ENCODE results near the gene BLM. TPM values are rescaled to one million over a fixed set of nuclear protein-coding genes. Genes with fewer than 3 reads are reported as not detected.

The BLM gene
- total RNA-seq, 1 experiment from 2014 or later = 24.6 TPM

DNA sequence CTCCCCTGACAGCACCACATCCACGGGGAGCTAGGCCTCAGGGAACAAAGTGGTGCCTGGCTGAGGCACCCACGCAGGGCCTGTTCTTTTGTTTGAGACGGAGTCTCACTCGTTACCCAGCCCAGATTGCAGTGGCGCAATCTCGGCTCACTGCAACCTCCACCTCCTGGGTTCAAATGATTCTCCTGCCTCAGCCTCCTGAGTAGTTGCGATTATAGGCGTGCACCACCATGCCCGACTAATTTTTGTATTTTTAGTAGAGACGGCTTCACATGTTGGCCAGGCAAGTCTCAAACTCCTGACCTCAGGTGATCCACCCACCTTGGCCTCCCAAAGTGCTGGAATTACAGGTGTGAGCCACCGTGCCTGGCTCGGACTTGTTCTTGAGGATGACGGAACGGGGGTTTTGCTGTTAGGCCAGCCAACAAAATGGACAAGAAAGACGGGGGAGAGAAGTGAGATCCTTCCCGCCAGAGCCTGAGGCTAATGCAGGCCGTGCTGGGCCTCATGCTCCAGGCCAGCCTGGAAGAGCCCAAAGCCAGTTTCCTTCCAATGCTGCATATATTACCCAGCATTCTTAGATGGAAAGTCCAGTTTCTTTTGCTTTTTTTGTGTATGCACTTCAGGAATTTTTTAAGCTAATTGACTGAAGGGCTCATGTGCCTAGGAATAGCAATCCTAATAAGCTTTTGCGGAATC, 123.2 kb downstream of the BLM start:
- ChIA-PET POLR2A (interaction anchor here (0.9 kb wide), 1 partner anchor 24 kb away, joined by 3 read pairs; no protein-coding TSS in a partner anchor), CTCF (no interaction called here), RAD21 (ENCODE audit: low non-redundant PET in 1 of 2, low total read pairs in 2 of 2, uncharacterized antibody in 2 of 2, unreplicated experiment in 2 of 2) (no interaction called here)
- Histone ChIP-seq H3K4me1 (ENCODE audit: control insufficient read depth in 1 of 2, insufficient read depth in 2 of 2, low read length in 2 of 2) (peaks cover 5 to 7% of the 10 kb centered on the region in 2 experiments; a peak in 3 of 4 replicates), H3K27ac (ENCODE audit: low read depth, low read length) (no peak overlapping the region), H3K36me3 (ENCODE audit: control insufficient read depth in 1 of 2, insufficient read depth in 2 of 2, low read length in 2 of 2) (no peaks in the 10 kb centered on the region), H3K9ac (ENCODE audit: low read length) (no peak overlapping the region), H3K4me3 (replicated peaks in 1 of 2; ENCODE audit: low read depth in 1 of 2, low read length in 2 of 2) (no peak overlapping the region), H3K9me2 (ENCODE audit: insufficient read depth) (no peaks in the 10 kb centered on the region), H3K9me3 (ENCODE audit: control insufficient read depth in 1 of 2, insufficient read depth in 1 of 2, low read depth in 1 of 2, low read length in 2 of 2) (no peaks in the 10 kb centered on the region), H3K79me2 (ENCODE audit: insufficient read depth, low read length) (no peaks in the 10 kb centered on the region), H2AFZ (ENCODE audit: low read depth, low read length, poor library complexity, severe bottlenecking) (no peak overlapping the region), H4K20me1 (ENCODE audit: insufficient read depth) (no peaks in the 10 kb centered on the region), H3K4me2 (ENCODE audit: low read length) (no peak overlapping the region), H3K27me3 (ENCODE audit: insufficient read depth, low read length) (no peaks in the 10 kb centered on the region)
- intact Hi-C loops (cut with micrococcal nuclease) = no loop called here
- TF ChIP-seq FOSL1 (IDR thresholded peaks at IDR 0.05; ENCODE audit: low read depth) = no peak
- no peak for TF ChIP-seq SRF (IDR thresholded peaks at IDR 0.05; ENCODE audit: low read depth)
- no peak for TF ChIP-seq EZH2phosphoT487 (IDR thresholded peaks at IDR 0.05; ENCODE audit: borderline replicate concordance)
- no peak for TF ChIP-seq JUND (IDR thresholded peaks at IDR 0.05)
- TF ChIP-seq ZFX (IDR thresholded peaks at IDR 0.05) = no peak
- TF ChIP-seq ATF3 (IDR thresholded peaks at IDR 0.05) = no peak
- no peak for TF ChIP-seq ZNF274 (IDR thresholded peaks at IDR 0.05; ENCODE audit: low read depth, low read length)
- no peak for TF ChIP-seq CEBPB (IDR thresholded peaks at IDR 0.05; ENCODE audit: low read depth)
- no peak for TF ChIP-seq CBX3 (IDR thresholded peaks at IDR 0.05; ENCODE audit: low read depth)
- TF ChIP-seq, protein P1, sequence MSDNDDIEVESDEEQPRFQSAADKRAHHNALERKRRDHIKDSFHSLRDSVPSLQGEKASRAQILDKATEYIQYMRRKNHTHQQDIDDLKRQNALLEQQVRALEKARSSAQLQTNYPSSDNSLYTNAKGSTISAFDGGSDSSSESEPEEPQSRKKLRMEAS (IDR thresholded peaks at IDR 0.05) = no peak
- no peak for TF ChIP-seq POLR2A (IDR thresholded peaks at IDR 0.05; ENCODE audit: borderline replicate concordance, extremely low read depth, insufficient read depth, insufficient read length)
- TF ChIP-seq REST (IDR thresholded peaks at IDR 0.05; ENCODE audit: low read depth) = no peak
- TF ChIP-seq POLR2AphosphoS5 (IDR thresholded peaks at IDR 0.05; ENCODE audit: low read depth, low read length) = no peak
- no peak for TF ChIP-seq RAD21 (IDR thresholded peaks at IDR 0.05; ENCODE audit: low read depth)
- TF ChIP-seq SIN3A (IDR thresholded peaks at IDR 0.05; ENCODE audit: low read depth) = no peak
- TF ChIP-seq YY1 (IDR thresholded peaks at IDR 0.05; ENCODE audit: extremely low read depth, insufficient replicate concordance, low read depth, low read length) = no peak
- no peak for TF ChIP-seq ZBTB33 (IDR thresholded peaks at IDR 0.05; ENCODE audit: extremely low read depth, insufficient replicate concordance, low read length)
- TF ChIP-seq SP1 (IDR thresholded peaks at IDR 0.05; ENCODE audit: low read depth) = no peak
- TF ChIP-seq ELF1 (IDR thresholded peaks at IDR 0.05; ENCODE audit: borderline replicate concordance, low read depth) = no peak
- ATAC-seq (no peak), DNase-seq (ENCODE audit: low read depth, low spot score) (no peak)
- BruUV-seq (replicated peaks) = no TSS peak

Data from HCT116 (cell line).